GM21381 (cell line): Measurements from ENCODE around the gene HOXB3.
"Not testable (repeated sequence)": the region's sequence is repeated elsewhere in the genome, so short reads cannot be mapped to it uniquely, and the experiment has no call there.

Source experiments
- ATAC-seq: cut with Tn5 transposase; IDR thresholded peaks from one replicate; pipeline ENCODE4 v1.9.1; 2021; ENCODE audit warnings: mild to moderate bottlenecking, moderate library complexity; ENCODE audit not compliant: unreplicated experiment

HOXB3 gene

GRCh38 chr17:48530208-48530886 is 59.7 kb downstream of the HOXB3 start:
- ATAC-seq: no peak

DNA sequence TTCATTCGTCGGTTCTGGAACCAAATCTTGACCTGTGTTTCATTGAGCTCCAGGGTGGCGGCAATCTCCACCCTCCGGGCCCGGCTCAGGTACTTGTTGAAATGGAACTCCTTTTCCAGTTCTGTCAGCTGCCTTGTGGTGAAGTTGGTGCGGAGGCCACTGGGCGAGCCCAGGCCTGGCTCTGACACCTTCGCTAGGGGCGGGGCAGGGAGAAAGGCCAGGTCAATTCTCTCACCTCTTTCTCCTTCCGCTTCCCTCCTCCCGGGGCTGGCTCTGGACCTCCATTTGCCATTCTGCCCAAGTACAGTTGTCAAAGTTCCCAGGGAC is 60.4 kb downstream of the HOXB3 start:
- no peak for ATAC-seq

- no peak for ATAC-seq
Measured at GRCh38 chr17:48528936-48529682, 60.9 kb downstream of the HOXB3 start.

DNA sequence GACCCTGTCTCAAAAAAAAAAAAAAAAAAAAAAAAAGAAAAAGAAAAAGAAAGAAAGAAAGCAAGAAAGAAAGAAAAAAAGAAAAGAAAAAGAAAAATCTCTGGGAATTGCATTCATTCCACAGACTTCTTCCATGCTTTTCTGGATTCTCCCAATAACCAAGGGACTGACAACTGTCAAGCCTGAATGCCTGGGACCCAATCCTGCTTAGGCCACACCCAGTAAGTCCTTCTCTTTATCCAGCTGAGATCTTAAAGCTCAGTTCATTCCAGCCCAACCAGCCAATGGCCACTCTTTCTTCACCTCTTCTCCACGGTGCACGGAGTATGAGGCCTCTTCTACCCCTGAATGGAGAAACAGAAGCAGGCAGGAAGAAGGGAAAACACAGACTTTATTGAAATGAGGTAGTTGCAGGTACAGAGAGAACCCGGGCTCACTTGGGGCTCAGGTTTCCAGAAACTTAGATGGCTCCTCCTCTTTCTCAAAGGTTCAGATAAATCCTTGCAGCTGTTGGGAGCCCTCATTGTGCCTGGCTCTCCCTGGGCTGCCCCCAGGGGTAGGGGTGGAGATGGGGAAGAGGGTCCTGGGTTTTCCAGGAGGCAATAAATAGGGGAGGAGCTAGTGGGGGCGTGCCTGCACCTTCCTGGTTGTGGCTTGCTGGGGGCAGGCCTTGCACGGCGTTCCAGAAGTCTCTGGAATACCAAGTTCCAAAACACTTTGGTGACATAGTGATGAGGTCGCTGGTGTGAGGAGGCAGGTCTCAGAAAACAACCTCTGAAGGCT is 61.7 kb downstream of the HOXB3 start:
- ATAC-seq: no peak

DNA sequence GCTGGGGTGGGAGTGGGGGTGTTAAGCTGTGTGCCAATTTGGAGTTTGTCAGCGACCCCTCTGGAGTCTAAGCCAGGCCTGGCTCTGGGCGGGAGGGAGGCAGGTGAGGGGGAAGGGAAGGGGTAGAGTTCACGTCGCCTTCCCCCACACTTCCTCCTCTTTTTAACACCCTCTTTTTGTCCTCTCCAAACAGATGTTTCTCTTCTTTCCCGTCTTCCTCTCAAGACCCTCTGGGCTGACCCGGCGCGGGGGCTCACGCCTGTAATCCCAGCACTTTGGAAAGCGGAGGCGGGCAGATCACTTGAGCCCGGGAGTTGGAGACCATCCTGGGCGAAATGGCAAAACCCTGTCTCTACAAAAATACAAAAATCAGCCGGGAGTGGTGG is 62.5 kb downstream of the HOXB3 start:
- ATAC-seq: no peak

DNA sequence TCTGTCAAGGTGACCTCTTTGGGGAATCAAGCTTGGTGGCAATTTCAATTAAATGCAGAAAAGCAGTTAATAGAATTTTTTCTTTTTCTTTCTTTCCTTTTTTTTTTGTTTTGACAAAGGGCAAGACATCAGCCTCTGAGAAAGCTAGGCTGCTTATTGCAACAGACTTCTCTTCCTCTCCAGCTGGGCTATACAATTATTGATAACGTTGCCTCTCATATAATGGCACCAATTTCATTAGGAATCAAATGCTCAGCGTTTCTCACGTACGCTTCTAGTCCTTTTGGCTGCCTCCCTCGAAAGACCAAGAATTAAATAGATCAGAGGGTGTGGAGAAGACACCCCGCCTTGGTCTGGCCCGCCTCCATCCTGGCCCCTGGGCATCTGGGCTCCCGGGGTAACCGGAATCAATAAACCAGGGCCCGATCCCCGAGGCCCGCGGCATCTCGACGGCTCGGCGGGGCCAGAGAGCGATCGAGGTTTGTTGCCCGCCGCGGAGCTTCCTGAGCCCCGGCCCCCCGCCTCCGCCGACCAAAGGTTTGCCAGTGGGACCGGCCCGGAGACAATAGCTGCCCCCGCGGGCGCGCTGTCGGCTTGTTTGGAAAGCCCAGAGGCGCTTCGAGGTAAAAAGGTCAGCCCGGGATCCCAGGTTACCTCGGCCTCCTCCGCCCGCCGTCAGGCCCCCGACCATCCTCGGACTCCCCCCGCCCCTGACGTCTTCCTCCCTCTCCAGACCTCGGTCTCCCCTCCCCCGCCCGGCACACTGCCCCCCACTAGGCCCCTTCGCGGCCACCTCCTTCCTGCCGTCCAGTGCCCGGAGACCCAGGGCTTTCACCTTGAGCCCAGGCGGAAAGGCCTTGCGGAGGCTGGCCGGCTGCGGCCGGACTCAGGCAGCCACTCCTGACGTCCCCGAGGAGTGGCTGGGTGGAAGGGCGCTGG is 63.2 kb downstream of the HOXB3 start:
- ATAC-seq: no peak

DNA sequence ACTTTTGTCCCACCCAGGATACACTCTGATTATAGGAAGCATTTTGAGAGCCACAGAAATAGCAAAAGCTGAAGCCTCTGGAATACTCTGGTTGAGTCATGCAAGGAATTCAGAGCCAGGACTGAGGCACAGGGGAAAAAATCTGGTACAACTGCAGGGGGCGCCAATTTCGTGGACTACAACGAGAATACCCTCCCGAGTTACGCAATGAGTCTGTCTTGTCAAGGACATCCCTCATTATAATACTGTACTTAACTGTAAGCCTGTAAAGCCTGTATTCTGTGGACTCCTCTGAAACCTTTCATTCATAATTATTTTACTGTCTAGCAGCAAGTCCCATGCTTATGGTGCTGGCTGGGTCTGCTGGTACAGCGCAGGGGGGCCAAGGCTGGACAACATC is 67.0 kb downstream of the HOXB3 start:
- ATAC-seq: no peak

DNA sequence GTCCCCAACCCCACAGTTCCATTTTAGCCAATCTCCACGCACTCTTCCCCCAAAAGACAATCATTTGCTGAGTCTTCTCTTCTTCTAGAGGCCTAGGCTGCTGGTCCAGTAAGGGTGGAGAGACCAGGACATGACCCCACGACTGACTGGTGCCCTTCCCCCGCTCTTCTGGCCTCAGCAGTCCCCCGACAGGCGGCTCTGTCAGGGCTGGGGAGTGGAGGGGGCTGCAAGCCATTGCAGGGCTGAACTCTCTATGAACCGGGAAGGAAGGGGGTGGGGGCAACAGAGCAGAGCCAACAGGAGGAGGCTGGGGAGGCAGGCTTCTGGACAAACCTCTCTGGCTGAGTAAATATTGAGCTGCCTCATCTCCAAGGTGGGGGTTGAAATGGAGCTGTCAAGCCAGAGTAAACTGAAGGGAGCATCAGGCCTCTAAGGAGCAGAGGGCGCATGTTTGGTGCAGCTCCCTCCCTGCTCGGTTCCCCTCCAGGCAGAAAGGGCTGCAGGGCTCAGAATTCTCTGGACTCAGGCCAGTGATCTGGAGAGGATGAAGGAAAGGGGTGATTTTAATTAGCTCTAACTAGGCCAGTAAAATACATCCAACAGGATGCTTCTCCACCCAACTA is 67.9 kb downstream of the HOXB3 start:
- ATAC-seq: no peak

DNA sequence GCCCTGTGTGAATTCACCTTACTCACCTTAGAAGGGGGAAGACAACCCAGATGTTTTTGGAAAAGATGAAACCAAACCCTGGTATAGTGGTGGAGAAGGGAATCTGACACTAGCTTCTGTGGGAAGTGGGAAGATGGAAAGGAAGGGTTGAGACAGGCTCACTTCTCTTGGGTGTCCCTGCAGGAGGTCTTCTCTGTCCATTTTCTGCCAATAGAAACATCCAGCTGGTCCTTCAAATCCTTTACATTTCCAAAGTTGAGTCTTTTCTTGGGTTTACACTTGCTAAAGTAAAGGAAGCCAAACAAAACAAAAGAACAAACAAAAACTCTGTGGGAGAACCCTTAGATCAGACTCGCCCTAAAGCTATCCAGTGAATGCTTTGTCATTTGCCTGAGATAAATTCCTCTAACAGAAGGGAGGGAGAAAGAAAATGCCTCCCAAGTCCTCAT is 69.4 kb downstream of the HOXB3 start:
- no peak for ATAC-seq

GRCh38 chr17:48519427-48519826 is 70.6 kb downstream of the HOXB3 start:
- no peak for ATAC-seq

- ATAC-seq: no peak
Measured at GRCh38 chr17:48517478-48517877, 72.6 kb downstream of the HOXB3 start.

DNA sequence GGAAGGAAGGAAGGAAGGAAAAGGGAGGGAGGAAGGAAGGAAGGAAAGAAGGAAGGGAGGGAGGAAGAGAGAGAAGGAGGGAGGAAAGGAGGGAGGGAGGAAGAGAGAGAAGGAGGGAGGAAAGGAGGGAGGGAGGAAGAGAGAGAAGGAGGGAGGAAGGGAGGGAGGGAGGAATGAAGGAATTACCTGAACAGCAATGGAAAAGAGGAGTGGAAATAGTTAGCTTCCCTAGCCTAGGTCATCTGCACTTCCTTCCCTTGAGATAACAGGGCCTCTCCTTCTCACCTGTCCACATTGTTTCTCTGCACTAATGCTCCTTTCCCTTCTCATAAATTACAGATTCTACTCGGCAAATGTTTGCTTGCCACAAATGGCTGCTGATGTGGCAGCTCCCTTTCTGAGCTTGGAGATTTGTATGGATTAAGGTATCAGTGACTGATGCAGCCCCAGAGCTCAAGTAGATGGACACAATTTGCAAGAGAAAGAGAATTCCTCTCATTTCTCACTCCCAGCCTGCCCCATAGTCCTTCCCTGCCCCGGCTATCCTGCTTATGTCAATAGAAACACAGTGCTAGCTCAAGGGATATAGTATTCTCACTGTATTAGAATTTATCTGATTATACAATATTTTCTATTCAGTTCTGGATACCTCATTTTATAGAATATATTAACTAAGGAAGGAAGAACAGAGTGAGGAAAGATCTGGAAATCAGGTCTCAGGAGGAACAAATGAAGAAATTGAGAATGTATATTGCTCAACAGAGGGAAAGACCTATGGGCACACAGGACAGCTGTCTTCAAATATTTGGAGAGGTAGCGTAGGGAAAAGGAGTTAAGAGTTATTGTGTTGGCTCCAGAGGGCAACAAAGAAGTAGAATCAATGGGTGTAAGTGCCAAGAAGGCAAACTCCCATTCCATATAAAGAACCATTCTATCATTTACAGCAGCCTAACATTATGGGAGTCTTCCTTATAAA is 73.8 kb downstream of the HOXB3 start:
- ATAC-seq: no peak

DNA sequence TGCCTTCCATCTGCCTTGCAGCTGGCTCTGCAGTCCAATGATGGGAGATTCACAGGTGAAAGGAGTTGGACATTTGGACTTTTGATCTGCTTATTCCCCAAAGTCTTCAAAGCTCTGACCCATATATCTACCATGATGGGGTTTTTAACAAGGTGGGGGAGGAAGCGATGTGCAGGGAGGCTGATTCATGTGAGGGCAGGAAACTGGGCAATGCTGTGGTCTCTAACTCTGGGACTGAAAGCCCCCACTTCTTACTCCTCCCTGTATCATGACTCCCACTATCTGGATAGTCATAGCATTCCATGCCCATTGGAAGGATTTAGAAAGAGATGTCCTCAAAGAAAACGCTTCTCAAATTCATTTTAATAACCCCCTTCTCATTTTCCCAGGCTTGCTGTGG is 75.6 kb downstream of the HOXB3 start:
- no peak for ATAC-seq

DNA sequence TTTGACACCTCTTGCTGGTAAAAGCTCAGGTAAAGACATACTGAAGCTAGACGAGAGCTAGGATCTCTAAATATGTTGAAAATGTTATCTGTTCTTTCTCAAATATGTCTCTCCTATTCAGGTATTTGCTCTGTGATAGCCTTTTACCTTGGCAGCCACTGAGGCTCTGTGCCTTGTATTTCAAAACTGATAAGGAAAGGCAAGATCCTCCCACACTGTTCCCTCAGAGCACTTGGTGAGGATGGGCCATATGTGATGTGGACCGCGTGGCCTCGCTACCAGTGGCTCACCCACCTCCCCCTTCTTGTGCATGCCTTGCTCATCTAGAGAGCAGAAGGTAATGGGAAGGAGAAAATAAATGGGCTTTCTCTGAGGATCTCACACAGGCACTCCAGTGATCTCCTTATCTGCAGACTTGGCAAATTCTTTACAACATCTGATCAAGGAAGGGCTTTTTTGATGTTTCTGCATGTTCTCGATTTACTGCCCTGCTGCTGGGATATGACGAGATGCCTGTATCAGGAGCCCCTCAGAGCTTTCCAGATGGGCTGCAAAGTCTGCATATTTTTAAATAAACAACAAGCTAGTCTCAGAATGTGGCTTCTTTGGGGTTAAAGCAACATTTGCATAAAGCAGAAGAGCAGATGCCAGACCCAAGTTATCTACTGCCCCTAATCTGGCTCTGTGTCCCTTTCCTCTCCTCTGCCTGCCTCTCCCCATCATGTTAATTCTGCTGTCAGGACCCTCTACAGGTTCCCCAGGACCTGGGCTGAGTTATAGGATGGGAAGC is 76.2 kb downstream of the HOXB3 start:
- no peak for ATAC-seq

- no peak for ATAC-seq
Measured at GRCh38 chr17:48513097-48513496, 76.9 kb downstream of the HOXB3 start.

- ATAC-seq: peak; percentile 56
Measured at GRCh38 chr17:48510761-48511604, 79.1 kb downstream of the HOXB3 start.

DNA sequence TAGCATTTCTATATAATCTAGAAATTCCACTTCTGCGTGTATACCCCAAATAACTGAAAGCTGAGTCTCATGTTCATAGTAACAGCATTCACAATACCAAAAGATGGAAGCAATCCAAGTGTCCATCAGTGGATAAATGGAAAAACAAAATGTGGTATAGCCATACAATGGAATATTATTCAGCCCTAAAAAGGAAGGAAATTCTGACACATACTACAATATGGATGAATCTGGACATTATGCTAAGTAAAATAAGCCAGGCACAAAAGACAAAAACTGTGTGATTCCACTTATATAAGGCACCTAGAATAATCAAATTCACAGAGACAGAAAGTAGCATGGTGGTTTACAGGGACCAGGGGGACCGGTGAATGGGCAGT is 79.7 kb downstream of the HOXB3 start:
- no peak for ATAC-seq

DNA sequence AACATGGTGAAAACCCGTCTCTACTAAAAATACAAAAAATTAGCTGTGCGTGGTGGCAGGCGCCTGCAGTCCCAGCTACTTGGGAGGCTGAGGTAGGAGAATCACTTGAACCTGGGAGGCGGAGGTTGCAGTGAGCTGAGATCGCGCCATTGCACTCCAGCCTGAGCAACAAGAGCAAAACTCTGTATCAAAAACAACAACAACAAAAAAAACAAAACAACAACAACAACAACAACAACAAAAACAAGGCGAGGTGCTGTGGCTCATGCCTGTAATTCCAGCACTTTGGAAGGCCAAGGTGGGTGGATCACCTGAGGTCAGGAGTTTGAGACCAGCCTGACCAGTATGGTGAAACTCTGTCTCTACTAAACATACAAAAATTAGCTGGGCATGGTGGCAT is 80.3 kb downstream of the HOXB3 start:
- ATAC-seq: not testable (repeated sequence)
